Measurements from ENCODE around the gene TMEM141. TPM values are rescaled to one million over a fixed set of nuclear protein-coding genes. Genes with fewer than 3 reads are reported as not detected.
"Not testable (repeated sequence)": the region's sequence is repeated elsewhere in the genome, so short reads cannot be mapped to it uniquely, and the experiment has no call there.

Gene TMEM141
- total RNA-seq, 1 donor from 2014 or later, result 19.9 TPM

GRCh38 chr9:136760834-136761544 is 30.2 kb upstream of the TMEM141 start:
- H3K4me3 ChIP-seq; H3K9me3 ChIP-seq (ENCODE audit: low read depth); H3K9me3 Mint-ChIP-seq; H3K27ac ChIP-seq; H4K20me1 ChIP-seq (ENCODE audit: low read depth); H3K36me3 Mint-ChIP-seq; H3K27me3 Mint-ChIP-seq (ENCODE audit: insufficient read depth, low read depth); H3K36me3 ChIP-seq; H3K9ac ChIP-seq; H3K4me1 ChIP-seq; H3K79me2 ChIP-seq (ENCODE audit: low read depth); H3K27me3 ChIP-seq: not testable (repeated sequence)
- peak; percentile 63 for TF ChIP-seq CTCF (IDR thresholded peaks at IDR 0.05)
- Mint-ChIP-seq H3K4me1 (peaks cover 19% of the 10 kb centered on the region), H3K27ac (peak overlapping the region; percentile 98), H3K4me3 (peak overlapping the region; percentile 57)
- Histone ChIP-seq H3K4me2 (peak overlapping the region; percentile 8), H2AFZ (replicated peaks) (peak overlapping the region; percentile 83), H3F3A (ENCODE audit: low read depth) (peaks cover 15% of the 10 kb centered on the region)
- DNase-seq (ENCODE audit: low spot score), result peak; percentile 79

GRCh38 chr9:136761545-136761981 is 29.6 kb upstream of the TMEM141 start:
- Histone ChIP-seq H4K20me1 (ENCODE audit: low read depth) (no peaks in the 10 kb centered on the region), H2AFZ (replicated peaks) (no peak overlapping the region), H3K36me3 (no peaks in the 10 kb centered on the region), H3K27me3 (peaks cover 2% of the 10 kb centered on the region), H3K4me3 (no peak overlapping the region), H3K4me1 (peaks cover 10% of the 10 kb centered on the region), H3F3A (ENCODE audit: low read depth) (peaks cover 17% of the 10 kb centered on the region), H3K27ac (no peak overlapping the region), H3K79me2 (ENCODE audit: low read depth) (no peaks in the 10 kb centered on the region), H3K9me3 (ENCODE audit: low read depth) (no peaks in the 10 kb centered on the region), H3K9ac (no peak overlapping the region), H3K4me2 (no peak overlapping the region)
- TF ChIP-seq CTCF (IDR thresholded peaks at IDR 0.05), result no peak
- no peak for TF ChIP-seq EZH2 (IDR thresholded peaks at IDR 0.05)
- TF ChIP-seq EZH2phosphoT487 (IDR thresholded peaks at IDR 0.05), result no peak
- peak overlapping the region; percentile 57 for H3K4me3 Mint-ChIP-seq
- peaks cover 19% of the 10 kb centered on the region for H3K4me1 Mint-ChIP-seq
- no peak for DNase-seq (ENCODE audit: low spot score)
- H3K9me3 Mint-ChIP-seq, result peaks cover under 1% of the 10 kb centered on the region
- no peaks in the 10 kb centered on the region for H3K27me3 Mint-ChIP-seq (ENCODE audit: insufficient read depth, low read depth)
- peak overlapping the region; percentile 98 for H3K27ac Mint-ChIP-seq
- no peaks in the 10 kb centered on the region for H3K36me3 Mint-ChIP-seq

GRCh38 chr9:136762221-136762691 is 28.9 kb upstream of the TMEM141 start:
- Histone ChIP-seq H3K4me2 (no peak overlapping the region), H3K9me3 (ENCODE audit: low read depth) (no peaks in the 10 kb centered on the region), H3K4me1 (peaks cover 10% of the 10 kb centered on the region), H3K9ac (no peak overlapping the region), H3K4me3 (no peak overlapping the region), H3K36me3 (no peaks in the 10 kb centered on the region), H3K27me3 (peaks cover 9% of the 10 kb centered on the region), H4K20me1 (ENCODE audit: low read depth) (no peaks in the 10 kb centered on the region), H3F3A (ENCODE audit: low read depth) (peaks cover 17% of the 10 kb centered on the region), H3K79me2 (ENCODE audit: low read depth) (no peaks in the 10 kb centered on the region), H2AFZ (replicated peaks) (no peak overlapping the region), H3K27ac (no peak overlapping the region)
- no peak overlapping the region for H3K27ac Mint-ChIP-seq
- DNase-seq (ENCODE audit: low spot score), result no peak
- TF ChIP-seq EZH2phosphoT487 (IDR thresholded peaks at IDR 0.05), result no peak
- no peaks in the 10 kb centered on the region for H3K36me3 Mint-ChIP-seq
- peaks cover 24% of the 10 kb centered on the region for H3K4me1 Mint-ChIP-seq
- H3K27me3 Mint-ChIP-seq (ENCODE audit: insufficient read depth, low read depth), result no peaks in the 10 kb centered on the region
- no peak overlapping the region for H3K4me3 Mint-ChIP-seq
- H3K9me3 Mint-ChIP-seq, result no peaks in the 10 kb centered on the region

GRCh38 chr9:136762915-136763648 is 28.1 kb upstream of the TMEM141 start:
- Mint-ChIP-seq H3K4me1 (peaks cover 28% of the 10 kb centered on the region), H3K36me3 (no peaks in the 10 kb centered on the region), H3K27me3 (ENCODE audit: insufficient read depth, low read depth) (no peaks in the 10 kb centered on the region), H3K9me3 (no peaks in the 10 kb centered on the region), H3K27ac (no peak overlapping the region), H3K4me3 (no peak overlapping the region)
- no peak overlapping the region for H3K27ac ChIP-seq
- H3K4me2 ChIP-seq, result peak overlapping the region; percentile 57
- peaks cover 22% of the 10 kb centered on the region for H3F3A ChIP-seq (ENCODE audit: low read depth)
- H2AFZ ChIP-seq (replicated peaks), result no peak overlapping the region
- no peak overlapping the region for H3K9ac ChIP-seq
- H3K9me3 ChIP-seq (ENCODE audit: low read depth), result no peaks in the 10 kb centered on the region
- TF ChIP-seq EZH2 (IDR thresholded peaks at IDR 0.05) (no peak), CTCF (IDR thresholded peaks at IDR 0.05) (no peak), EZH2phosphoT487 (IDR thresholded peaks at IDR 0.05) (no peak)
- no peaks in the 10 kb centered on the region for H3K79me2 ChIP-seq (ENCODE audit: low read depth)
- no peaks in the 10 kb centered on the region for H4K20me1 ChIP-seq (ENCODE audit: low read depth)
- H3K4me3 ChIP-seq, result no peak overlapping the region
- H3K4me1 ChIP-seq, result peaks cover 10% of the 10 kb centered on the region
- peak; percentile 93 for DNase-seq (ENCODE audit: low spot score)
- no peaks in the 10 kb centered on the region for H3K36me3 ChIP-seq
- peaks cover 17% of the 10 kb centered on the region for H3K27me3 ChIP-seq
